ENCODE results near the gene USP24. TPM values are rescaled to one million over a fixed set of nuclear protein-coding genes. Genes with fewer than 3 reads are reported as not detected.

USP24 gene
- total RNA-seq, 1 donor from 2014 or later: 30.8 TPM

DNA sequence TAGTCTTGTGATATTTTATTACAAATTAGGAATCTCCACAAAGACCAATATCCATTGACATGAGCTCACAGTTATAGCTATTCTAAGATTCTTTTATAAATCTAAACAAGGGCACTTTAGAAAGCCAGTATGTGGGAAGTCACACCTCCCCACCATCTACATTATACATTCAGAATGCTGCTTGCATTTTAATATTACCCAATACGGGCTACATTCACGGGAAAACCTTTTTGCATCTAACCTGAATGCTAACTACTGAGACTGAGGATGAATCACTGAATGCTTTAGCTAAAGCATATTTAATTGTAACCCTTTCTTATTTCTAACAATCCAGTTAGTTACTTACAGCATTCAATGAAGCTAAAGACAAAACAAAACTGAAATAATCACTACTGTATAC is 122.7 kb downstream of the USP24 start:
- Mint-ChIP-seq H3K27ac (ENCODE audit: unreplicated experiment) (no peak overlapping the region), H3K4me1 (ENCODE audit: low read depth, unreplicated experiment) (peaks cover 22% of the 10 kb centered on the region), H3K36me3 (ENCODE audit: low read depth, unreplicated experiment) (peaks cover 15% of the 10 kb centered on the region), H3K9me3 (ENCODE audit: unreplicated experiment) (no peaks in the 10 kb centered on the region), H3K4me3 (ENCODE audit: unreplicated experiment) (no peak overlapping the region), H3K27me3 (ENCODE audit: low read depth, unreplicated experiment) (no peaks in the 10 kb centered on the region)
- no peaks in the 10 kb centered on the region for H3K79me2 ChIP-seq (ENCODE audit: insufficient read depth, low read length)
- TF ChIP-seq, protein P1, sequence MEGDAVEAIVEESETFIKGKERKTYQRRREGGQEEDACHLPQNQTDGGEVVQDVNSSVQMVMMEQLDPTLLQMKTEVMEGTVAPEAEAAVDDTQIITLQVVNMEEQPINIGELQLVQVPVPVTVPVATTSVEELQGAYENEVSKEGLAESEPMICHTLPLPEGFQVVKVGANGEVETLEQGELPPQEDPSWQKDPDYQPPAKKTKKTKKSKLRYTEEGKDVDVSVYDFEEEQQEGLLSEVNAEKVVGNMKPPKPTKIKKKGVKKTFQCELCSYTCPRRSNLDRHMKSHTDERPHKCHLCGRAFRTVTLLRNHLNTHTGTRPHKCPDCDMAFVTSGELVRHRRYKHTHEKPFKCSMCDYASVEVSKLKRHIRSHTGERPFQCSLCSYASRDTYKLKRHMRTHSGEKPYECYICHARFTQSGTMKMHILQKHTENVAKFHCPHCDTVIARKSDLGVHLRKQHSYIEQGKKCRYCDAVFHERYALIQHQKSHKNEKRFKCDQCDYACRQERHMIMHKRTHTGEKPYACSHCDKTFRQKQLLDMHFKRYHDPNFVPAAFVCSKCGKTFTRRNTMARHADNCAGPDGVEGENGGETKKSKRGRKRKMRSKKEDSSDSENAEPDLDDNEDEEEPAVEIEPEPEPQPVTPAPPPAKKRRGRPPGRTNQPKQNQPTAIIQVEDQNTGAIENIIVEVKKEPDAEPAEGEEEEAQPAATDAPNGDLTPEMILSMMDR (IDR thresholded peaks at IDR 0.05; ENCODE audit: insufficient read depth, low read depth, low read length): no peak
- no peak for TF ChIP-seq EZH2 (IDR thresholded peaks at IDR 0.05; ENCODE audit: insufficient read depth, low read length)
- no peak for FAIRE-seq
- H2AFZ ChIP-seq (ENCODE audit: low read depth, low read length): no peak overlapping the region
- H4K20me1 ChIP-seq (ENCODE audit: insufficient read depth, low read length): no peaks in the 10 kb centered on the region
- no peak for DNase-seq (ENCODE audit: low read depth)
- H3K9ac ChIP-seq (ENCODE audit: low read length): no peak overlapping the region
- no peak overlapping the region for H3K27ac ChIP-seq (ENCODE audit: low read depth, low read length)
- peaks cover 53% of the 10 kb centered on the region for H3K36me3 ChIP-seq (ENCODE audit: insufficient read depth, low read length)
- H3K9me3 ChIP-seq (ENCODE audit: insufficient read depth, low read depth, low read length): no peaks in the 10 kb centered on the region
- H3K4me2 ChIP-seq (ENCODE audit: low read length): no peak overlapping the region
- H3K4me3 ChIP-seq (ENCODE audit: insufficient read depth, low read depth, low read length): no peak overlapping the region
- no peaks in the 10 kb centered on the region for H3K4me1 ChIP-seq (ENCODE audit: insufficient read depth, low read length)
- H3K27me3 ChIP-seq (ENCODE audit: insufficient read depth, low read length): no peaks in the 10 kb centered on the region

DNA sequence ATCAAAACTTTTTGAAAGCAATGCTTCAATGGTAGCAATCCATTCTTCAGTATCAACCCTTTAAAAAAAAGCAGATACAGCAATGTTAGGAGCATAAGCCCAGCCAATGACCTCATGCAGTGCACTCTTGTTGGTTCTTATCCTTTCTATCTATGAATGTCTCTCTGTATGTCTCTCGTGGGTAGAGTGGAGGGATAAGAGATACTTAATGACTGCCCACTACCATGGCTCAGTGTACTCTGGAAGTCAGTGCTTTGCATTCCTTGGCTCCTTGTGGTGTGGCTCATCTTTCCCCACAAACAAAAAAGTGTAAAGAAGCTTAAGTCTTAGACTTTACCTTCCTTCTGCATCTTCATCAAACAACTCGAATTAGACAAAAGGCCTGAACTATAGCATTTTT is 125.5 kb downstream of the USP24 start:
- Histone ChIP-seq H3K4me1 (ENCODE audit: insufficient read depth, low read length) (no peaks in the 10 kb centered on the region), H3K27ac (ENCODE audit: low read depth, low read length) (no peak overlapping the region), H4K20me1 (ENCODE audit: insufficient read depth, low read length) (no peaks in the 10 kb centered on the region), H3K4me3 (ENCODE audit: insufficient read depth, low read depth, low read length) (no peak overlapping the region), H3K36me3 (ENCODE audit: insufficient read depth, low read length) (peaks cover 45% of the 10 kb centered on the region), H3K79me2 (ENCODE audit: insufficient read depth, low read length) (no peaks in the 10 kb centered on the region), H3K9ac (ENCODE audit: low read length) (no peak overlapping the region), H3K27me3 (ENCODE audit: insufficient read depth, low read length) (no peaks in the 10 kb centered on the region), H3K9me3 (ENCODE audit: insufficient read depth, low read depth, low read length) (no peaks in the 10 kb centered on the region), H3K4me2 (ENCODE audit: low read length) (no peak overlapping the region), H2AFZ (ENCODE audit: low read depth, low read length) (no peak overlapping the region)
- no peak for TF ChIP-seq EZH2 (IDR thresholded peaks at IDR 0.05; ENCODE audit: insufficient read depth, low read length)
- TF ChIP-seq, protein P1 (IDR thresholded peaks at IDR 0.05; ENCODE audit: insufficient read depth, low read depth, low read length): no peak
- FAIRE-seq (no peak), DNase-seq (ENCODE audit: low read depth) (peak; percentile 31)
- peaks cover 22% of the 10 kb centered on the region for H3K4me1 Mint-ChIP-seq (ENCODE audit: low read depth, unreplicated experiment)
- H3K9me3 Mint-ChIP-seq (ENCODE audit: unreplicated experiment): no peaks in the 10 kb centered on the region
- H3K27me3 Mint-ChIP-seq (ENCODE audit: low read depth, unreplicated experiment): no peaks in the 10 kb centered on the region
- H3K27ac Mint-ChIP-seq (ENCODE audit: unreplicated experiment): peak overlapping the region; percentile 35
- peaks cover 26% of the 10 kb centered on the region for H3K36me3 Mint-ChIP-seq (ENCODE audit: low read depth, unreplicated experiment)
- H3K4me3 Mint-ChIP-seq (ENCODE audit: unreplicated experiment): no peak overlapping the region

DNA sequence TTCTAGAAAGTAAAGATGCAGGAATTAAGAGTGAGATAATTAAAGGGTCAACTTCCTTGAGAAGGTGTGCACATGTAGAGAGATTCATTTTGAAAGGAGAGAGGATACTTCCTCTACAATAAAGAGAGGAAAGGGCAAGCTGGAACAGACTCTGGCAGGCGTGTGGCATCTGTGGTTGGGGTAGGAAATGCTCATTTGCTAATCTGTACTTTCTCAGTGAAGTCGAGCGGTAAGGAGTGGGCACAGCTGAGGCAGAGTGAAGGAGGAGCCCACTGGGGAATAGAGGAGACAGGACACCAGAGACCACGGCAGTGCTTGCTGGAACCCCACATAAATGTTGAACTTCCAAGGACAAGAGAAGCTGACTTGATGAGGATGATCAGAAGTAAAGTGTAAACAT is 126.8 kb downstream of the USP24 start:
- H3K27me3 Mint-ChIP-seq (ENCODE audit: low read depth, unreplicated experiment): no peaks in the 10 kb centered on the region
- no peaks in the 10 kb centered on the region for H4K20me1 ChIP-seq (ENCODE audit: insufficient read depth, low read length)
- H3K79me2 ChIP-seq (ENCODE audit: insufficient read depth, low read length): no peaks in the 10 kb centered on the region
- DNase-seq (ENCODE audit: low read depth) (no peak), FAIRE-seq (no peak)
- no peaks in the 10 kb centered on the region for H3K27me3 ChIP-seq (ENCODE audit: insufficient read depth, low read length)
- no peak for TF ChIP-seq EZH2 (IDR thresholded peaks at IDR 0.05; ENCODE audit: insufficient read depth, low read length)
- TF ChIP-seq, protein P1 (IDR thresholded peaks at IDR 0.05; ENCODE audit: insufficient read depth, low read depth, low read length): no peak
- H3K36me3 Mint-ChIP-seq (ENCODE audit: low read depth, unreplicated experiment): peaks cover 33% of the 10 kb centered on the region
- peaks cover 49% of the 10 kb centered on the region for H3K36me3 ChIP-seq (ENCODE audit: insufficient read depth, low read length)
- no peaks in the 10 kb centered on the region for H3K4me1 ChIP-seq (ENCODE audit: insufficient read depth, low read length)
- no peak overlapping the region for H2AFZ ChIP-seq (ENCODE audit: low read depth, low read length)
- H3K27ac ChIP-seq (ENCODE audit: low read depth, low read length): no peak overlapping the region
- H3K9me3 Mint-ChIP-seq (ENCODE audit: unreplicated experiment): no peaks in the 10 kb centered on the region
- H3K9ac ChIP-seq (ENCODE audit: low read length): no peak overlapping the region
- no peak overlapping the region for H3K4me3 ChIP-seq (ENCODE audit: insufficient read depth, low read depth, low read length)
- H3K27ac Mint-ChIP-seq (ENCODE audit: unreplicated experiment): no peak overlapping the region
- H3K9me3 ChIP-seq (ENCODE audit: insufficient read depth, low read depth, low read length): no peaks in the 10 kb centered on the region
- H3K4me1 Mint-ChIP-seq (ENCODE audit: low read depth, unreplicated experiment): peaks cover 22% of the 10 kb centered on the region
- no peak overlapping the region for H3K4me2 ChIP-seq (ENCODE audit: low read length)
- H3K4me3 Mint-ChIP-seq (ENCODE audit: unreplicated experiment): no peak overlapping the region

All from astrocyte (in vitro differentiated cells and primary cell).